ENCODE data around the gene SMKR1.
"Not testable (repeated sequence)": the region's sequence is repeated elsewhere in the genome, so short reads cannot be mapped to it uniquely, and the experiment has no call there.

SMKR1 gene

DNA sequence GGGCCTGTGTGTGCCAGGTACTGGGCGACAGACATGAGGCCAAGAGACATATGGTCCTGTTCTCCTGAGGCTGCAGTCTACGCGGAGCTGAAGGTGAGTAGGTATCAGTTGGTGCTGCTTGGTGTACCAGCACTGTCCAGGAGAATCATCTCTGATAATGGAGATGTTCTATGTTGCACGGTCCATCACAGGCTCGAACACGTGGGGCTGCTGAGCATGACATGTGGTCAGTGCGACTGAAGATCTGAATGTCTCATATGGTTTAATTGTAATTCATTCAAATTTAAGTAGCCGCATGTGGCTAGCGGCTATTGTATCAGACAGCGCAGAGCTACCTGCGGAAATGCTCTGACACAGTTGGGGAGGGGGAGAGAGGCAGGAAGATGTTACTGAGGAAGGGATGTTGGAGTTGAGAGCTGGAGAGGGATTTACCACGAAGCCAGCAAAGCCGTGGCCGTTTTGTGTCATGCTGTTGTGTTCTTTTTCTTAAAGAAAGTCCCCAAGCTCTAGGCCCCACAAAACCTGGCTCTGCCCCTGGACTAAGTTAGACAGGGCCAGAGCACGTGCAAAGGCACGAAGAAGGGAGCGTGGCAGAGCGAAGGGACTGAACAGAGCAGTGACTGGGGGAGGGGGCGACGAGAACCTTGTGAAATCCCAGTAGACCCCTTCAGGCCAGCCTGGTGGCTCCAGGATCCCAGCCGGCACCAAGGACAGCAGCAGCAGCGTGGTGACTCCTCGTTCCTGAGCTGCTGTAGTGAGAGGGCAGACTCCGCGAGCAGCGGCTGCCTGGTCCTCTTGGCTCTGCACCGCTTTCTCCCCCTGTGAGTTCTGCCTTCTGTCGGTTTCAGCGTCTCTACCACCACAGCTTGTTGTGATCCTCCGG is 20.0 kb downstream of the SMKR1 start:
- POLR2A ChIA-PET: no interaction called here
- TF ChIP-seq, protein P1, sequence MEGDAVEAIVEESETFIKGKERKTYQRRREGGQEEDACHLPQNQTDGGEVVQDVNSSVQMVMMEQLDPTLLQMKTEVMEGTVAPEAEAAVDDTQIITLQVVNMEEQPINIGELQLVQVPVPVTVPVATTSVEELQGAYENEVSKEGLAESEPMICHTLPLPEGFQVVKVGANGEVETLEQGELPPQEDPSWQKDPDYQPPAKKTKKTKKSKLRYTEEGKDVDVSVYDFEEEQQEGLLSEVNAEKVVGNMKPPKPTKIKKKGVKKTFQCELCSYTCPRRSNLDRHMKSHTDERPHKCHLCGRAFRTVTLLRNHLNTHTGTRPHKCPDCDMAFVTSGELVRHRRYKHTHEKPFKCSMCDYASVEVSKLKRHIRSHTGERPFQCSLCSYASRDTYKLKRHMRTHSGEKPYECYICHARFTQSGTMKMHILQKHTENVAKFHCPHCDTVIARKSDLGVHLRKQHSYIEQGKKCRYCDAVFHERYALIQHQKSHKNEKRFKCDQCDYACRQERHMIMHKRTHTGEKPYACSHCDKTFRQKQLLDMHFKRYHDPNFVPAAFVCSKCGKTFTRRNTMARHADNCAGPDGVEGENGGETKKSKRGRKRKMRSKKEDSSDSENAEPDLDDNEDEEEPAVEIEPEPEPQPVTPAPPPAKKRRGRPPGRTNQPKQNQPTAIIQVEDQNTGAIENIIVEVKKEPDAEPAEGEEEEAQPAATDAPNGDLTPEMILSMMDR (IDR thresholded peaks at IDR 0.05; ENCODE audit: control extremely low read depth, extremely low read depth, low read depth, missing control alignments): no peak
- CTCF ChIA-PET: interaction anchor here (0.8 to 1.2 kb wide), 2 partner anchors 9 to 37 kb away, joined by 3 read pairs; no protein-coding TSS in a partner anchor
- DNase-seq (ENCODE audit: extremely low spot score): no peak

DNA sequence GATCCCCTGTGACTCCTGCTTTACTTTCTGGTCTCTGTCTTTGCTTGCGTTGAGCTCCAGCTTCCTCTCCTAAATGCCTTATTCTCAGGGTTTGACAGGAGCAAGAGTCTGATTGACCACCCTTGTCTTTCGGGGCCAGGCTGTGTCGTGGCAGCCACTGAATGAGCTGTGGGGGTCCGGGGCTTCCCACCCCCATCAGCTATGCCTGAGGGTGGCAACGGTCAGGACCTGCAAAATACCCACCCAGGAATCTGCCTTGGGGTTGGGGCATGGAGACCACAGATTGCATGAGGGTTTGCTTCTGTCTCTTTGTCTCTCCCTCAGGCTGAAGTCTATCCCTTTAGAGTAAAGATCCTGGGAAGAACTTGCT is 20.6 kb downstream of the SMKR1 start:
- POLR2A ChIA-PET: no interaction called here
- CTCF ChIA-PET: no interaction called here
- TF ChIP-seq, protein P1 (IDR thresholded peaks at IDR 0.05; ENCODE audit: control extremely low read depth, extremely low read depth, low read depth, missing control alignments): no peak
- DNase-seq (ENCODE audit: extremely low spot score): no peak

DNA sequence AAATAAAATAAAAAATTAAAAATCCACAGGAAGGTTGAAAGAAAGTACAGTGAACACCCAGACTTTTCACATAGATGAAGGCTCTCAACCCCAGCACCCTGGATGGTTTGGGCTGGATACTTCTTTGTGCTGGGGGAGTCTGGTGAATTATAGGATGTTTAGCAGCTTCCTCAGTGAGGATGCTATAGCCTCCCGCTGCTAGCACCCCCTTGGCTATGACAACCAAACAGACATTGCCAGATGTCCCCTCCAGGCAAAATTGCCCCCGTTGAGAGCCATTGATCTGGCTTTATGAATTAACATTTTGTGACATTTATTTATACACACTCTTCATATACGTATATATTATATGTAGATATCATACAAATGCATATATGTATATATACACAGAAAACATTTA is 21.6 kb downstream of the SMKR1 start:
- POLR2A ChIA-PET: no interaction called here

DNA sequence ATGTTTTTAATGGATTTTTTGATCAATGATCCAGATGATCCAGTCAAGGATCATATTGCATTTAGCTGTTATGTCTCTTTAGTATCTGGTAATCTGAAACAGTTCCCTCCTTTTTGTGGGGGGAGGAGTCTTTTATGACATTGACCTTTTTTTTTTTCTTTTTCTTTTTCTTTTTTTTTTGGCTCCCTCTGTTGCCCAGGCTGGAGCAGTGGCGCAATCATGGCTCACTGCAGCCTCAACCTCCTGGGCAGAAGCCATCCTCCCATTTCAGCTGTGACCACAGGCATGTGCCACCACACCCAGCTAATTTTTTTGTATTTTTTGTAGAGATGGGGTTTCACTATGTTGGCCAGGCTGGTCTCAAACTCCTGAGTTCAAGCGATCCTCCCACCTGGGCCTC is 22.1 kb downstream of the SMKR1 start:
- DNase-seq (ENCODE audit: extremely low spot score); POLR2A ChIA-PET: not testable (repeated sequence)
- CTCF ChIA-PET: interaction anchor here (0.8 to 1.2 kb wide), 2 partner anchors 10 to 42 kb away, joined by 3 to 5 read pairs; no protein-coding TSS in a partner anchor

More for the DNA sequence above, 21.6 kb downstream of the SMKR1 start:
- CTCF ChIA-PET: interaction anchor here (1.2 kb wide), 1 partner anchor 9 kb away, joined by 5 read pairs; no protein-coding TSS in a partner anchor
- DNase-seq (ENCODE audit: extremely low spot score): no peak
- TF ChIP-seq, protein P1 (IDR thresholded peaks at IDR 0.05; ENCODE audit: control extremely low read depth, extremely low read depth, low read depth, missing control alignments): no peak

DNA sequence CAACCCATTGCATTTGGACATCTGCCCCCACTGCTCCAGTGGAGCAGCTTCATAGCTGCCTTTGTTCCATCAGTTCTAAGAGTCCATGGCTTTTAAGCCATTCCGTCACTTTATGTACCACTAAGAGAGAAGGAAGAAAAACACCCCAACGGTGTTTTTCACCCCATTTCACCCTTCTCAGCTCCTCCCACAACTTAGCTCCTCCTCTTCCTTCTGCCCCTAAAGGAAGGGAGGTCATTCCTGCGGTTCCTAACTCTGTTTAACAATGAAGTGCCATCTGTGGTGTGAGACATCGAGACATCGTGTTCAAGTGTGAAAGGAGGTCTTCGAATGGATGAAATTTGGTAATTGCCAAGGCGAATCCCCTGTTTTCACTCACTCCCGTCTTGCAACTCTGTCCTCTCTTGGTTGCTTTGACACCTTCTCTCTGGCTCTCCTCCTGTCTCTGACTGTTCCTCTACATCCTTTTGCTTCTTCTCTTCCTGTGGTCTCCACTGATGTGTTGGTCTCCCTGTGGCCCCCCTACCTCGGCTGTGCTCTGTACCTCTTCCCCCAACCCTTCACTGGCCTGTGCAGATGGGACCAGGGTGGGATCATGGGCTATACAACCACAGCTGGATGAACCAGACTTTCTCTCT is 23.0 kb downstream of the SMKR1 start:
- POLR2A ChIA-PET: no interaction called here
- TF ChIP-seq, protein P1 (IDR thresholded peaks at IDR 0.05; ENCODE audit: control extremely low read depth, extremely low read depth, low read depth, missing control alignments): no peak
- DNase-seq (ENCODE audit: extremely low spot score): no peak
- CTCF ChIA-PET: no interaction called here

DNA sequence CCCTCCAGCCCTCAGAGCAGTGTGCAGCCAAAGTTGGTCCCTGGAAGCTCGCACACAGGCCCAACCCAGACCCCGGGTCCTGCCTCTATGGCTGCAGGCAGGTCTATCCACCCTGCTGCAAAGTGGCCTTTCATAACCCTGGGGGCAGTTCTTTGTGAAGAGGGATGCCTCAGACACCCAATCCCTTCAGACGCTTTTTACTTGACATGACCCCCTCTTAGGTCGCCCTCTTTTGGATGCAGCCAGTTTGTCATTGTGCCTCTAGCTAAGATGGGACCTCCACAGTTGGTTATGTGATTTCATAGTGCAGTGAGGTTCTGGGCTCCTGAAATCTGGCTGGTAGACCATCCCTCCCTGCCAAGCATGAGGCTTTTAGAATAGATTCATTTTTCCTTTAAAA is 27.3 kb downstream of the SMKR1 start:
- DNase-seq (ENCODE audit: extremely low spot score): no peak
- POLR2A ChIA-PET: no interaction called here
- TF ChIP-seq, protein P1 (IDR thresholded peaks at IDR 0.05; ENCODE audit: control extremely low read depth, extremely low read depth, low read depth, missing control alignments): no peak
- CTCF ChIA-PET: no interaction called here

All from GM10248 (cell line).